Measurements from ENCODE around the gene MICOS13. TPM values are rescaled to one million over a fixed set of nuclear protein-coding genes. Genes with fewer than 3 reads are reported as not detected.

Gene MICOS13
- total and polyA plus RNA-seq, 10 donors, result 15.7 to 89.5 (median 38.0) TPM

GRCh38 chr19:5717215-5717935 is 37.1 kb upstream of the MICOS13 start:
- H3K9me3 ChIP-seq, result no peaks in the 10 kb centered on the region
- intact Hi-C loops (cut with DNase I; ENCODE audit: low total_unique reads), result no loop called here
- H3K27ac ChIP-seq, result no peak overlapping the region
- no peak overlapping the region for H3K4me3 ChIP-seq
- peaks cover 0 to 48% (median 21%) of the 10 kb centered on the region in 6 donors for H3K36me3 ChIP-seq
- H3K27me3 ChIP-seq (replicated peaks in 1 of 7), result no peaks in the 10 kb centered on the region
- DNase-seq, result no peak
- H3K4me1 ChIP-seq, result peaks cover 18 to 52% (median 37%) of the 10 kb centered on the region in 6 donors
- no peak for TF ChIP-seq POLR2AphosphoS5 (IDR thresholded peaks at IDR 0.05)
- TF ChIP-seq, protein P1, sequence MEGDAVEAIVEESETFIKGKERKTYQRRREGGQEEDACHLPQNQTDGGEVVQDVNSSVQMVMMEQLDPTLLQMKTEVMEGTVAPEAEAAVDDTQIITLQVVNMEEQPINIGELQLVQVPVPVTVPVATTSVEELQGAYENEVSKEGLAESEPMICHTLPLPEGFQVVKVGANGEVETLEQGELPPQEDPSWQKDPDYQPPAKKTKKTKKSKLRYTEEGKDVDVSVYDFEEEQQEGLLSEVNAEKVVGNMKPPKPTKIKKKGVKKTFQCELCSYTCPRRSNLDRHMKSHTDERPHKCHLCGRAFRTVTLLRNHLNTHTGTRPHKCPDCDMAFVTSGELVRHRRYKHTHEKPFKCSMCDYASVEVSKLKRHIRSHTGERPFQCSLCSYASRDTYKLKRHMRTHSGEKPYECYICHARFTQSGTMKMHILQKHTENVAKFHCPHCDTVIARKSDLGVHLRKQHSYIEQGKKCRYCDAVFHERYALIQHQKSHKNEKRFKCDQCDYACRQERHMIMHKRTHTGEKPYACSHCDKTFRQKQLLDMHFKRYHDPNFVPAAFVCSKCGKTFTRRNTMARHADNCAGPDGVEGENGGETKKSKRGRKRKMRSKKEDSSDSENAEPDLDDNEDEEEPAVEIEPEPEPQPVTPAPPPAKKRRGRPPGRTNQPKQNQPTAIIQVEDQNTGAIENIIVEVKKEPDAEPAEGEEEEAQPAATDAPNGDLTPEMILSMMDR (IDR thresholded peaks at IDR 0.05 in 8 of 11, conservative IDR thresholded peaks at IDR 0.05 in 3 of 11), result no peak
- TF ChIP-seq POLR2A (IDR thresholded peaks at IDR 0.05), result no peak
- WGBS, 5 donors, result 80 to 90% (median 84%) methylated on average over 8 of the region's 8 CpGs

DNA sequence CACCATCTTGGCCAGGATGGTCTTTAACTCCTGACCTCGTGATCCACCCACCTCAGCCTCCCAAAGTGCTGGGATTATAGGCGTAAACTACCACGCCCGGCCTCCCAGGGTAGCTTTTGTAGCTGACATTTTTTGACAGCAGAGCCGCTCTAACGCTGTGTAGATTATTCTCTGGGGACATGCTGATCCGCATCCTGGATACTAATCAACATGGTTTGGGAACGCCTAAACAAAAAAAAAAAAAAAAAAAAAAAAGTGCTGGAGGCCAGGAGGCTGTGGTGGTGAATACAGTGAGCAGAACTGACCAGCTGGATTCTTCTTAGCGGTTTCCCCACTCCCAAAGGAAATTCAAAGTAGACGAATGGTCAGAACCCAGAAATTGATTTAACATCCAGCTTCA is 34.5 kb upstream of the MICOS13 start:
- TF ChIP-seq POLR2AphosphoS5 (IDR thresholded peaks at IDR 0.05), result no peak
- TF ChIP-seq POLR2A (IDR thresholded peaks at IDR 0.05), result no peak
- TF ChIP-seq, protein P1 (IDR thresholded peaks at IDR 0.05 in 8 of 11, conservative IDR thresholded peaks at IDR 0.05 in 3 of 11), result no peak
- 90 to 96% (median 95%) methylated on average over 10 of the region's 10 CpGs for WGBS, 5 donors
- no peak for DNase-seq
- peaks cover 3 to 73% (median 46%) of the 10 kb centered on the region in 6 donors for H3K36me3 ChIP-seq
- no peaks in the 10 kb centered on the region for H3K9me3 ChIP-seq
- H3K27ac ChIP-seq, result no peak overlapping the region
- intact Hi-C loops (cut with DNase I; ENCODE audit: low total_unique reads), result no loop called here
- no peak overlapping the region for H3K4me3 ChIP-seq
- peaks cover 18 to 41% (median 30%) of the 10 kb centered on the region in 6 donors for H3K4me1 ChIP-seq
- no peaks in the 10 kb centered on the region for H3K27me3 ChIP-seq (replicated peaks in 1 of 7)

DNA sequence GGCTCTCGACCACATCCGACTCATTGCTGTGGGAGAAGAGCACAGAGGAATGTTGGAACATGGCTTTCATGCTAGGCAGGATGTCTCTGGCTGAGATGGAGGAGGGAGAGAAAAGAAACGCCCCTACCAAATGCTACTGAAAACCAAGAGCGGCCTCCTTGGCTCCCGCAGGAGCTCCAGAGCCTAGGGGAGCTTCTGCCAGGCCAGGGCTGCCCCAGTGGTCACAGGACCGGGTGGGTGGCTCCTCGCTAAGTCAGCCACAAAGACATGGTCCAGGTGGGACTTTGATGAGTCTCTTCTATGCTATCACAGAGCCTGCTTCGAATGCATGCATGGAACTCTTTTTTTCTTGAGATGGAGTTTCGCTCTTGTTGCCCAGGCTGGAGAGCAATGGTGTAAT is 32.9 kb upstream of the MICOS13 start:
- peaks cover 6 to 26% (median 15%) of the 10 kb centered on the region in 6 donors for H3K4me1 ChIP-seq
- 93 to 98% (median 94%) methylated on average over 9 of the region's 9 CpGs for WGBS, 5 donors
- no peak overlapping the region for H3K27ac ChIP-seq
- no peaks in the 10 kb centered on the region for H3K9me3 ChIP-seq
- intact Hi-C loops (cut with DNase I; ENCODE audit: low total_unique reads), result no loop called here
- no peaks in the 10 kb centered on the region for H3K27me3 ChIP-seq (replicated peaks in 1 of 7)
- H3K36me3 ChIP-seq, result peaks cover 3 to 89% (median 61%) of the 10 kb centered on the region in 6 donors
- TF ChIP-seq POLR2A (IDR thresholded peaks at IDR 0.05), result no peak
- TF ChIP-seq POLR2AphosphoS5 (IDR thresholded peaks at IDR 0.05), result no peak
- TF ChIP-seq, protein P1 (IDR thresholded peaks at IDR 0.05 in 8 of 11, conservative IDR thresholded peaks at IDR 0.05 in 3 of 11), result no peak
- DNase-seq, result no peak
- no peak overlapping the region for H3K4me3 ChIP-seq

GRCh38 chr19:5711713-5712161 is 31.4 kb upstream of the MICOS13 start:
- peaks cover 3 to 91% (median 76%) of the 10 kb centered on the region in 6 donors for H3K36me3 ChIP-seq
- intact Hi-C loops (cut with DNase I; ENCODE audit: low total_unique reads), result no loop called here
- H3K9me3 ChIP-seq, result no peaks in the 10 kb centered on the region
- TF ChIP-seq POLR2AphosphoS5 (IDR thresholded peaks at IDR 0.05) (peak in 1 of 3 donors; percentile 36), POLR2A (IDR thresholded peaks at IDR 0.05) (no peak)
- no peak overlapping the region for H3K4me3 ChIP-seq
- no peak overlapping the region for H3K27ac ChIP-seq
- WGBS, 5 donors, result 87 to 94% (median 92%) methylated on average over 25 of the region's 25 CpGs
- H3K27me3 ChIP-seq (replicated peaks in 1 of 7), result no peaks in the 10 kb centered on the region
- no peak for DNase-seq
- peaks cover 0 to 11% (median 2%) of the 10 kb centered on the region in 6 donors for H3K4me1 ChIP-seq
